AG09309 (cell line): ENCODE data around the gene MICAL2.

Experiments
- DNase-seq: peaks from one replicate; pipeline ENCODE4 v3.0.0-alpha.2; 2010; ENCODE audit warnings: low read depth
- H3K4me3 ChIP-seq: 2 replicates; pipeline ENCODE4 v1.5.1; 2011; ENCODE audit warnings: mild to moderate bottlenecking, low read depth, low read length, moderate library complexity; ENCODE audit not compliant: control insufficient read depth
- CTCF ChIP-seq: IDR thresholded peaks from 2 replicates; pipeline ENCODE4 v1.5.1; 2011; ENCODE audit warnings: mild to moderate bottlenecking, low read depth, low read length, inconsistent platforms; ENCODE audit not compliant: insufficient read depth, control insufficient read depth; ENCODE audit errors: missing control alignments

MICAL2 gene

GRCh38 chr11:12199231-12199948 lies 89.0 kb downstream of the MICAL2 start:
- TF ChIP-seq CTCF: no peak
- no peak overlapping the region for H3K4me3 ChIP-seq
- DNase-seq: no peak

- no peak for DNase-seq
- no peak for TF ChIP-seq CTCF
- H3K4me3 ChIP-seq: no peak overlapping the region
Observed at GRCh38 chr11:12200279-12200990, 90.0 kb downstream of the MICAL2 start.

DNA sequence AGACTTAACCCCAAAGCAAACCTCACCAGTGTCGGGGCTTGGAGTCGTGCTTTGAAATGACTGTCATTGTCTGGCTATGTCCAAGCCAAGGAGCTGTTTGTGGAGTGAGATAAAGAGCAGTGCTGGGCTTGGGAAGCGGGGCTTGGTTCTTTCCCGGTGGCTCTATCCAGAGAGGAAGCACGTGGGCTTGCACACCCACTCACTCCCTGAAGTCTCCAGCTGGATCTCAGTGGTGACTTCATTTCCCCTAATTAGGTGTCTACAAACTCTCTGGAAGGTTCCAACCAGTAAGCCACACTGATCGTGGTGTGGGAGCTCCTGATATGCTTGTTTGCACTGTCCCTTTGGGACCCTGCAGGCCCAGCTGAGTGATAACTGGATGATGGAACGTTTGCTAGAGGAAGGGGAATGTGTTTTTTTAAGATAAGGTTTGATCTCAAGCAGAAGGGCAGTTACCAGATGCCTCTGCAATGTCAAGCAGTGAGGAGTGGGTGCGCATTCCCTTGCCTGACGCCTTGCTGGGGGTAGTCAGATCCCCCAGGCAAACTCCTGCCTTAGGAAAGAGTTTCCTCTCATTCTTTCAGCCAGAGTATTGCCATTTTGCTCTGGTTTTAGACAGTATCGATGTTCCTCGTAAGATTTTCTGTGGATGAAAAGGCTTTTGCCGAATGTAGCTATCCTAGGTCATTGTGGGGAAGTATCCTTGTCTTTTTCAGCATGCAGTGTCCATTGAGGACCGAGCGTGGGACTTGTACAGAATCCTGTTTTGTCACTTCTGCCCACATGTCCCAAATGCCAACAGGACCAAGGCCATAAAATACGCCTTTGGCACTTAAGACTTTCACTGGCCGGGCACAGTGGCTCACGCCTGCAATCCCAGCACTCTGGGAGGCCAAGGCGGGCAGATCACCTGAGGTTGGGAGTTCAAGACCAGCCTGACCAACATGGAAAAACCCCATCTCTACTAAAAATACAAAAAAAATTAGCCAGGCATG lies 90.9 kb downstream of the MICAL2 start:
- peak; percentile 70 for DNase-seq
- TF ChIP-seq CTCF: no peak
- no peak overlapping the region for H3K4me3 ChIP-seq

DNA sequence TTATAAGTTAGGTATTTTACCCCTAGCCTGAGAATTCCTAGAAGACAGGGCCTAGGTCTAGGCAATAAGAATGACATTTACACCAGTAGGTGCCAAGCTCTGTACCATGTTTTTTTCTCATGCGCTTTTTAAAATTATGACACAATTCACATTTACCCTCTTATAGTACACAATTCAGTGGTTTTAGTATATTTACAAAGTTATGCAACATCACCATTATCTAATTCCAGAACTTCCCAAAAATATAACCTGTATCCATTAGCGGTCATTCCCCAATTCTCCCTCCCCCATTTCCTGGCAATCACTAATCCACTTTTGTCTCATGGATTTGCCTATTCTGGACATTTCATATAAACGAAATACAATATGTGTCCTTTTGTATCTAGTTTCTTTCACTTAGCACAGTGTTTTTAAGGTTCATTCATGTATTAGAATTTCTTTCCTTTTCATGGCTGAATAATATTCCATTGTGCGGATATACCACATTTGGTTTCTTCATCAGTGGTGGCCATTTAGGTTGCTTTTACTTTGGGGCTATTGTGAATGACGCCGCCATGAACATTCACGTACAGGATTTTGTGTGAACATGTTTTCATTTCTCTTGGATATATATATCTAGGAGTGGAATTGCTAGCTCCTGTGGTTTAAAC lies 92.4 kb downstream of the MICAL2 start:
- H3K4me3 ChIP-seq: no peak overlapping the region
- DNase-seq: no peak
- no peak for TF ChIP-seq CTCF

DNA sequence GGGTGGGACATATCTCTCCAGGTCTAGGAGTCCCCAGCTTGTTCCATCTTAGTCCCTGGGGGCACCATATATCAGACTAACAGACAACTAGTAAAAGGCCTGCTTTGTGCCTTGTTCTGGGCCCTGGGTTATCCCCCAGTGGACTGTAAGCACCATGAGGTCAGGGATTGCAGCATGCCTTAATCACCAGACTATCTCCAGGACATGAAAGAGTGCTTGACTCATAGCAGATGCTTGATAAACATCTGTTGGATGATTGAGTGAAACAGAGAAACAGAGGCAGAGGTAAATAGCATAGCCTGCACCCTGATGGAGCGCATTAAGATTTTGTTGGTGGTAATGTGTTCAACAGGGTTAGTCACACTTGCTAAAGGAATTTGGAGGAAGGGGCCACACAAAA lies 94.1 kb downstream of the MICAL2 start:
- DNase-seq: no peak
- TF ChIP-seq CTCF: no peak
- H3K4me3 ChIP-seq: no peak overlapping the region

GRCh38 chr11:12205330-12205729 lies 94.9 kb downstream of the MICAL2 start:
- DNase-seq: no peak
- no peak overlapping the region for H3K4me3 ChIP-seq
- TF ChIP-seq CTCF: no peak
